IPS-11a (cell line): ENCODE data around the gene ZNF223.
A peak's percentile ranks its signal among the peaks of the same experiment; 100 is the strongest.

Source experiments
- H3K4me3 ChIP-seq: one replicate; pipeline ENCODE4 v1.5.1; 2013; ENCODE audit warnings: low read depth, low read length, control low read depth

Gene ZNF223

DNA sequence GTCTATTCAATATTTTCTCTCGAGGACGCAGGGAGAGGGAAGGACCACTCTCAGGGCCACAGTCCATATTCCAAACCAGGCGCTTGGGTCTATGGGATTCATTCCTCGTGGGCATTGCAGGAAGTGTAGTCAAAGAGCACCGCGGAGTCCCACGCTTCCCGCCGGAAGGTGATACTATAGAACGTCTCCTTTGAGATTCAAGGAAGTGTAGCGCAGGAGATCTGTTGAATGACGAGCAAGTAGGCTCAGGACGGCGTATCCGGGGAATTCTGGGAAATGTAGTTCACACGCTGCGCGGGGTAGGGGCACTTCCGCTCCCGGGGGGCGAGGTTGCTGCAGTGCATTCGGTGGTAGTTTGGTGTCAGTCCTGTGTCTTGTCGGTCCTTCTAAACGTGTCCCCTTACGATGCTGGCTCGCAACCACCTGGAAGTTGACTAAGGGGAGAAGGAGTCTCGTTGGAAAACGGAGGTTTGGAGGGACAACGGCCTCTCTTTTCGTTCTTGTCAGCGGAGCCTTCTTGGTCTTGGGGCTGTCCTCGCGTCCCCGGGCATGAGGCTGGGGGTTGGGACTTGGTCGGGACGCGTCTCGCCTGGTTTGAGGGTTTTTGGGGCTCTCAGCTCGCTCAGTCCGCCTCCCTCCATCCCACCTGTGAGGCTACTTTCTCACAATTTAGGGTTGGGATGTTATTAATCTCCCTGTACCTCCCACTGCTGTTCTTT lies 20.1 kb downstream of the ZNF223 start, which contains the start of gene ZNF284:
Gene ZNF284 (plus strand): TSS at position 336 of the 719 bp plus-strand sequence. CDS start 4,231 bp downstream, outside the sequence.
- H3K4me3 ChIP-seq, result peak within 1 kb of the TSS; percentile 91

DNA sequence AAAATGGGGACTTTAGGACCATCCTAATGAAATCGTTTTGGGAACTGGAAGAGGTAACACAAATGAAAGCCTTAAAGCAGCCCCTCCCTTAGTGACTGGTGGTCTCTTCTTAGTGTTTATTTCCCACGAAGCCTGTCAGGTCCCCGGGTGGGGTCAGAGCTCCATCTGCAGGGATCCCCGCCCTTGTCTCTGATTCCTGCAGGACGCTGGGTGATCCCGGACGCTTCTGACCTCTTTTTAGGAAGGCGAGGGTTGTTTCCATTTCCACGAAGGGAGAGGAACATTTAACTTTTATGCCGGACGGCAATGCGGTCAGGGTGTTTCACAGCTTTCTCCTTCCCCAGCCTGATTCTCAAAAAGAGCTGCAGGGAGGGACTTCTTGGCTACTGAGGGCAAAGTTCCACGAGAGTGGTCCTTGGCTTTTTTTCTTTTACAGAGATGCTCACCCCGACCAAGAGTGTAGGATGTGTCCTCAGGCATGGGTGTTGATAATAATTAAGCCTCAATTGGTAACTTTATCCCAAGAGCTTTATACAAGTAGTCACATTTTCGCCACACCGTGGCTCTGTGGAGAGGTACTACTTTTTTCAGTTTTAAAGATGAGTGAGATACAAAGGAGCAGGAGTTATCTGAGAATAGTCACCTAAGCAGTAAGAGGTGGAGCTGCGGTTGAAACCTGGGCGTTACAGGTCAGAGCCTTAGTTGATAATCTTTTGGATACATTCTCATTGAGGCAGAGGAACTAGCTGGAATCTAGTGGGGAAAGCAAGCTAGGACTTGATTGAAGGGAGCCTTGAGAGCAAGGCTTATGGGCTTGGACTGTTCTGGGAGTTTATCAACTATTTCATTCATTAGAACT lies 20.9 kb downstream of the ZNF223 start:
- peak overlapping the region; percentile 91 for H3K4me3 ChIP-seq

DNA sequence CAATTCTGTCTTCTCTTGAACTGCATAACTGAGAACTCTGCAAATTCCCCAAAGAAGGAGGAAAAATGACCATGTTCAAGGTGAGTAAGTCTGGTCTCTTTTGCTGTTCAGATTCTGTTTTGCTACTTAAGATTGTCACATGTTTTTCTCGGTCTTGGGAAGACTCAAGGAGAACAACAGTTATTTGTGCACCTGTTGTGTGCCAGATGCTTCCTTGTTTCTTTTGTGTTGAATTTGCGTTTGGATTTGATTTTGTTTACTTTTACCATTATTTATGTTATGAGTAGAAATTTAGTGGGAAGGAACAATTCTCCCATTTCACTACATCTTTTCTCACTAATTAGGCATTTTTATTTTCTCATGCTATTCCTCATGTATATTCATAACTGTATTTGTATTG lies 24.5 kb downstream of the ZNF223 start:
- no peak overlapping the region for H3K4me3 ChIP-seq

DNA sequence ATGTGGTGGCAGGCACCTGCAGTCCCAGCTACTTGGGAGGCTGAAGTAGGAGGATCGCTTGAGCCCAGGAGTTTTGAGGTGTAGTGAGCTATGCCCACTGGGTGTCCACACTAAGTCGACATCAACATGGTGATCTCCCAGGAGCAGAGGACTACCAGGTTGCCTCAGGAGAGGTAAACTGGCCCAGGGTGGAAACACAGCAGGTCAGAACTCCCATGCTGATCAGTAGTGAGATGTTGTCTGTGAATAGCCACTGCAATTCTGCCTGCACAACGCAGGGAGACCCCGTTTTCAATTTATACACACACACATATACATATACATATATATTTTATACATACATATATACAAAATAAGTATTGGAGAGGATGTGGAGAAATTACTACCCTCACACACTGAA lies 40.3 kb downstream of the ZNF223 start:
- H3K4me3 ChIP-seq, result no peak overlapping the region

DNA sequence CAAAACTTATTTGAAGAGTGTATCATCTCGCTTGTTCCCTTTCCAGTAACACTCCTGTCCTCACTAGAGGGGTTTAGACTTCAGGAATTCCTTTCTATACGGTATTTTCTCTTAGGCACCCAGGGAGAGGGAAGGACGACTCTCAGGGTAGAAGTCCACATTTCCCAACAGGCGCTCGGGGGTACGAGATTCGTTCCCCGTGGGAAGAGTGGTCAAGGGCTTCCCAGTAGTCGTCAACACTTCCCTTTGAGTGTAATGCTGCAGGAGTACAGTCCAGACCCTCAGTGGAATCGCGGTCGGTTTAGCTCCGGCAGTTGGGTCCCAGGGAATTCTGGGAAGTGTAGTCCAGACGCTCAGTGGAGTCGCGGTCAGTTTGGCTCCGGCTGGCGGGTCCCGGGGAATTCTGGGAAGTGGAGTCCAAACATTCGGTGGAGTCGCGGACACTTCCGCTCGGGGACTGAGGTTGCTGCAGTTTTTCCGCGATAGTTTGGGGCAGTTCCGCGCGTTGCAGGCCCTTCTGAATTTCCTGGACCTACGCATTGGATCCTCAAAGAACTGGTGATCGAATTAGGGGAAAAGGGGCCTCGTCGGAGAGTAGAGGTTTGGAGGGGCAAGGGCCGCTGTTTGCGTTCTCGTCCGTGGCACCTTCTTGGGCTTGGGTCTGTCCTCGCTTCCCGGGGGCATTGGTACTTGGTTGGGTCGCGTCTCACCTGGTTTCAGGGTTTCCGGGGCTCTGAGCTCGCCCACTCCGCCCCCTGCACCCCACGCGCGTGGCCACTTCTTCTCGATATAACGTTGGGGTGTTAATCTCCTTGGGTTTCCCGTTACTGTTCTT lies 42.3 kb downstream of the ZNF223 start, which contains the start of gene ZNF224:
Gene ZNF224 (plus strand): TSS at position 431 of the 835 bp plus-strand sequence. CDS start 3,513 bp downstream, outside the sequence.
- peak within 1 kb of the TSS; percentile 94 for H3K4me3 ChIP-seq

DNA sequence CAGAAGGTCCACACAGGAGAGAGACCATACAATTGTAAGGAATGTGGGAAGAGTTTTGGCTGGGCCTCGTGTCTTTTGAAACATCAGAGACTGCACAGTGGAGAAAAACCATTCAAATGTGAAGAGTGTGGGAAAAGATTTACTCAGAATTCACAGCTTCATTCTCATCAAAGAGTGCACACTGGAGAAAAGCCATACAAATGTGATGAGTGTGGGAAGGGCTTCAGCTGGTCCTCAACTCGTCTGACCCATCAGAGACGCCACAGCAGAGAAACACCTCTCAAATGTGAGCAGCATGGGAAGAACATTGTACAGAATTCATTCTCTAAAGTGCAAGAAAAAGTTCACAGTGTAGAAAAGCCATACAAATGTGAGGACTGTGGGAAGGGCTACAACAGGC lies 55.9 kb downstream of the ZNF223 start:
- no peak overlapping the region for H3K4me3 ChIP-seq

DNA sequence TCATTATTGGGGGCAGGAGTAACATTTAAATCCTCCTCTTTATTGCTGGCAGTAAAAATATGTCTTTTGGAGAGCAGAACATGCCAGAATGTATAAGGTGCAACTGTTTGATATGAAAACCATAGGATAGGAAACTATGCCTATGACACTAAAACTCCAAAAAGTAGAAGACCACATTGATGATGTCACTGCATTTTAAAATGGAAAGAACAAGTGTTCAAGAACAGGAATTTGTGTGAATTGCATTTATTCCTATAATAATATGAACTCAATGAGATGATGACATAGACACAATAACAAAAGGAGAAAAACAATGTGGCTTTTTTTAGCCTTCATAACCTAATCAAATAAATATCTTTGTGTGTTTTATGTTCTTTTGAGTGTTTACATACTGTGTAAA lies 57.6 kb downstream of the ZNF223 start:
- H3K4me3 ChIP-seq, result no peak overlapping the region

DNA sequence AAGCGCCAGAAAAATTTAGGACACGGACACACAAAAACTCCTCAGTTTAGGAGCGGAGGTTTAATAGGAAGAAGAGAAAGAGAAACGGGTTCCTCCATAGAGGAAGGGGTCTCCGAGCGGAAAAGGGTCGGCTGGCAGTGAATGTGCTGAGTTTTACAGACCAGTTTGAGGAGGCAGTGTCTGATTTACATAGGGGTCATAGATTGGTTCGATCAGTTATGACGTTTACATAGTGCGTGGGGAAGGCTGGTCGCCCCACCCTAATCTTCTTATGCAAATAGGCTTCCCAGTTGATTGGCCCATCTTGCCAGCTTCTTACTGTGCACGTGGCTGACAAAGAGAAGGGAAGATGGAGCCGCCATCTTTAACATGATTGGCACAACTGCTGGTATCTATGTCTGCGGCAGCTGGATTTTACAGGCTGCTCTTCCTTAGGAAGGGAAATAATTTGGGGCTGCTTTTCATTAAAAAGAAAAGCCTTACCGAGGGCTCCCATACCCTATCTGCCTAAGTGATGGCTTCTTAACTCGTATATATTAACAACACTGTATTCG lies 60.2 kb downstream of the ZNF223 start:
- peak overlapping the region; percentile 97 for H3K4me3 ChIP-seq

DNA sequence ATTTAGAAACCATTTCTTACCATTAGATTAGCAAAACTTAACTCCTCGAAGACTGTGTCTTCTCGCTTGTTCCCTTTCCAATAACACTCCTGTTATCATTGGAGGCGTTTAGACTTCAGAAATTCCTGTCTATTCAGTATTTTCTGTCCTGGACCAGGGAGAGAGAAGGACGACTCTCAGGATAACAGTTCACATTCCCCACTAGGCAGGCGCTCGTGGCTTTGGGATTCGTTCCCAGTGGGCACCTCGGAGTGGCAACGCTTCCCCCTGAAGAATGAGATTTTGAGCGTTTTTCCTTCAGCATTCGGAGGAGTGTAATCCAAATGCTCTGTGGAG lies 60.9 kb downstream of the ZNF223 start:
- peak overlapping the region; percentile 97 for H3K4me3 ChIP-seq

DNA sequence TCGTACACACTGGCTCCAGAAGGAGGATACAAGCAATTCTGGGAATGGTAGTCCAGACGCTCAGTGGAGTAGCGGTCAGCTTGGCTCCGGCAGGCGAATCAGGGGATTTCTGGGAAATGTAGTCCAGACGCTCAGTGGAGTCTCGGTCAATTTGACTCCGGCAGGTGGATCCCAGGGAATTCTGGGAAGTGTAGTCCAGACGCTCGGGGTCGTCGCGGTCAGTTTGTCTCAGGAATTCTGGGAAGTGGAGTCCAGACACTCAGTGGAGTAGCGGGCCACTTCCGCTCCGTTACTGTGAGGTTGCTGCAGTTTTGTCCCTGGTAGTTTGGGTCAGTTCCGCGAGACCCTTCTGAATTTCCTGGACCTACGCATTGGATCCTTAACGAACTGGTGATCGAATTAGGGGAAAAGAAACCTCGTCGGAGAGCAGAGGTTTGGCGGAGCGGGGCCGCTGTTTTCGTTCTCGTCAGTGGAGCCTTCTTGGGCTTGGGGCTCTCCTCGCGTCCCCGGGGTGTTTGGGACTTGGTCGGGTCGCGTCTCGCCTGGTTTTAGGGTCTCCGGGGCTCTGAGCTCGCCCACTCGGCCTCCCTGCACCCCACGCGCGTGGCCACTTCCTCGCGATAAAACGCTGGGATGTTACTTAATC lies 61.4 kb downstream of the ZNF223 start, which contains the start of gene ZNF225:
Gene ZNF225 (plus strand): TSS at position 262 of the 646 bp plus-strand sequence. CDS start 2,429 bp downstream, outside the sequence.
- H3K4me3 ChIP-seq, result peak within 1 kb of the TSS; percentile 97

DNA sequence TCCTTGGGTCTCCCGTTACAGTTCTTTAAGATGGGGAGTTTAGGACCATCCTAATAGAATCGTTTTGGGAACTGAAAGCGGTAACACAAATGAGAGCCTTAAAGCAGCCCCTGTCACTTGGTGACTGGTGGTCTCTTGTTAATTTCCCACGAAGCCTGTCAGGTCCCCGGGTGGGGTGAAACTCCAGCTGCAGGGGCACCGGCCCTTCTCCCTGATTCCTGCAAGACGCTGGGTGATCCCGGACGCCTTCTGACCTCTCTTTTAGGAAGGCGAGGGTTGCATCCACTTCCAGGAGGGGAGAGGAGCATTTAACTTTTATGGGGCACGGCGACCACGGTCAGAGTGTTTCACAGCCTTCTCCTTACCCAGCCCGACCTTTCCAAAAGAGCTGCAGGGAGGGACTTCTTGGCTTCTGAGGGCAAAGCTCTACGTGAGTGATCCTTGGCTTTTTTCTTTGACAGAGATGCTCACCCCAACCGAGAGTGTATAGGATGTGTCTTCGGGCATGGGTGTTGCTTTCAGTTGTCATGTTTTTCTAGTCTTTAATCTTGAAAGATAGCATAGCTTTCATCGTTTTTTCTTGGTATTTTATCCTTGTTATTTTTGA lies 62.1 kb downstream of the ZNF223 start:
- peak overlapping the region; percentile 97 for H3K4me3 ChIP-seq
